ENCODE results near the gene ADGRV1.
"Not testable (repeated sequence)": the region's sequence is repeated elsewhere in the genome, so short reads cannot be mapped to it uniquely, and the experiment has no call there.

The ADGRV1 gene

DNA sequence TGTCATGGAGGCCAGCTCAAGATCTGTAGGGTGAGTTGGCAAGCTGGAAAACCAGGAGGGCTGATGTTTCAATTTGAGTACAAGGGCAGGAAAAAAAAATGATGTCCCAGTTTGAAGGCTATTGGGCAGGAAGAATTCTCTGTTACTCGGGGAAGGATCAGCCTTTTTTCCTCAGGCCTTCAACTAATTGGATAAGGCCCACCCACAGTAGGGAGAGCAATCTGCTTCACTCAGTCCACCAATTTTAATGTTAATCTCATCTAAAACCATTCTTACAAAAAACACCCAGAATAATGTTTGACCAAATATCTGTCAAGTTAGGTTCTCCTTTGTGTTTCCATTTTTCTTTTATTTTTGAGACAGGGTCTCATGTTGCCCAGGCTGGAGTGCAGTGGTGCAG is 442.1 kb downstream of the ADGRV1 start:
- no peaks in the 10 kb centered on the region for H3K9me3 ChIP-seq (ENCODE audit: control insufficient read depth, low read length)
- no peak overlapping the region for H3K4me3 ChIP-seq (ENCODE audit: insufficient read depth, low read depth, low read length, poor library complexity, severe bottlenecking)
- no peaks in the 10 kb centered on the region for H3K27me3 ChIP-seq (replicated peaks; ENCODE audit: control insufficient read depth, insufficient read depth, low read length, poor library complexity, severe bottlenecking)
- DNase-seq, result no peak
- H3K36me3 ChIP-seq (ENCODE audit: control insufficient read depth, insufficient read depth, low read length), result no peaks in the 10 kb centered on the region
- H3K27ac ChIP-seq (ENCODE audit: insufficient read depth, low read length, poor library complexity, severe bottlenecking), result no peak overlapping the region
- H3K4me1 ChIP-seq (ENCODE audit: control insufficient read depth, insufficient read depth, low read length, poor library complexity, severe bottlenecking), result no peaks in the 10 kb centered on the region

DNA sequence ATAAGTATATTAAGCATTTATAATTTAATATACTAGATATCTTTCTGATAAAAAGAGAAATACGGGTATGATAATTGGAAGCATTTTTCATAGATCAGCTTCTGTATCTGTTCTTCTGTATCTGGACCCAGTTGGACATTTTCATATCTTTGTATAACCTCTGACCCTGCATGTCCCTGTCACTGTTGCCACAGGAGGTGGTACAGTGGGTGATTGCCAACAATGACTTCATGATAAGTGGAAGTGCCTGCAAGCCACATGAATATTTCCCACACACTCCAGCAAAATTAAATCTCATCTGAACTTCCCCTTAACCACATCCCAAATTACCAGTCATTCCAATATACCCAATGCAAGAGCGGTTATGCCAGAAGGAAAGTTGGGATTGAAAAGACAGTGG is 448.1 kb downstream of the ADGRV1 start:
- no peaks in the 10 kb centered on the region for H3K27me3 ChIP-seq (replicated peaks; ENCODE audit: control insufficient read depth, insufficient read depth, low read length, poor library complexity, severe bottlenecking)
- H3K4me1 ChIP-seq (ENCODE audit: control insufficient read depth, insufficient read depth, low read length, poor library complexity, severe bottlenecking), result no peaks in the 10 kb centered on the region
- H3K9me3 ChIP-seq (ENCODE audit: control insufficient read depth, low read length), result no peaks in the 10 kb centered on the region
- no peaks in the 10 kb centered on the region for H3K36me3 ChIP-seq (ENCODE audit: control insufficient read depth, insufficient read depth, low read length)
- DNase-seq, result no peak
- H3K27ac ChIP-seq (ENCODE audit: insufficient read depth, low read length, poor library complexity, severe bottlenecking), result no peak overlapping the region
- H3K4me3 ChIP-seq (ENCODE audit: insufficient read depth, low read depth, low read length, poor library complexity, severe bottlenecking), result no peak overlapping the region

DNA sequence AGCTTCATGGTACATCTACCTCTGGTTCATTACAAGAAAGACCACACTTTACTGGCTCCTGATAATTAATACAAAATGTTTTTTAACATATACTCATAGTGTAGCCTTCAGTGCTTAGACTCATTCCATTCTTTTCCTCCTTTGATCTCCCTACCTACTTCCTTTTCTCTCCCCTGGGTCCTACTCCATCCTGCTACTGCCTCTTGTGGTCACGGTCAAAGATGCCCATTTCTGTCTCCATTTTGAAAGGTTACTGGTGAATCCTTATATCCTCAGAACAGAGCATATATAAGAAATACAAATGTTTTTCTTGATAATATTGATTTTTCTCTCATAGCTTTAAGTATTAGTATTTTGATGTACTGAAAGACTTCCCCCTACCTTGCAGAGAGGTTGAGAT is 448.7 kb downstream of the ADGRV1 start:
- no peaks in the 10 kb centered on the region for H3K36me3 ChIP-seq (ENCODE audit: control insufficient read depth, insufficient read depth, low read length)
- no peaks in the 10 kb centered on the region for H3K9me3 ChIP-seq (ENCODE audit: control insufficient read depth, low read length)
- H3K4me1 ChIP-seq (ENCODE audit: control insufficient read depth, insufficient read depth, low read length, poor library complexity, severe bottlenecking), result no peaks in the 10 kb centered on the region
- H3K27me3 ChIP-seq (replicated peaks; ENCODE audit: control insufficient read depth, insufficient read depth, low read length, poor library complexity, severe bottlenecking), result no peaks in the 10 kb centered on the region
- H3K27ac ChIP-seq (ENCODE audit: insufficient read depth, low read length, poor library complexity, severe bottlenecking), result no peak overlapping the region
- no peak for DNase-seq
- H3K4me3 ChIP-seq (ENCODE audit: insufficient read depth, low read depth, low read length, poor library complexity, severe bottlenecking), result no peak overlapping the region

DNA sequence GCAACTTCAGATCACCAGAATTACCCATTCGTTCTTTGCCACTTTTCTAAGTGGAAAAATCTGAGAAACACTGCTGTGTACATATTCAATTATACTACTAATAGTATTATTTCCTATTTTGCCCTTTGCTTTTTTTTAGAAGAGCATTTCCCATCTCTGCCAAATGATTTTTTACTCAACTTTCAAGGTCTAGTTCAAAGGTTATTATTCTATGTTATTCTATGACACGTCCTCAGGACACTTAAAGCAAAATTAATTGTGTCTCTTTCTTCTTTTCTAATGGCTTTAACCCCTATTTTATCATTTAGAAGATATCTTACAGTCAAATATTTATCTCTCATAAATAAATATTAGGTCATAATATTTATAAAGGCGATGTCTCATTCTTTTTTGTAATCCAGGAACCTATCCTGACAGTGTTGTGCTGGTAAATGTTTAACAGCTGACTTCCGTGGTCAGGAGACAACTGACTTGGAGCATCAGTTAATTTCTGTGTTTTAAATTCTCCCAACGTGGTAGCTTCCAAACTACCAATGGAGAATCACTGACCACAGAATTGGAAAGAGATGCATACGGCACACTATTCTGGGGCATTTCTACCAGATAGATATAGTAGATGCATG is 449.3 kb downstream of the ADGRV1 start:
- Histone ChIP-seq H3K27ac (ENCODE audit: insufficient read depth, low read length, poor library complexity, severe bottlenecking) (no peak overlapping the region), H3K4me1 (ENCODE audit: control insufficient read depth, insufficient read depth, low read length, poor library complexity, severe bottlenecking) (no peaks in the 10 kb centered on the region), H3K36me3 (ENCODE audit: control insufficient read depth, insufficient read depth, low read length) (no peaks in the 10 kb centered on the region), H3K9me3 (ENCODE audit: control insufficient read depth, low read length) (no peaks in the 10 kb centered on the region), H3K4me3 (ENCODE audit: insufficient read depth, low read depth, low read length, poor library complexity, severe bottlenecking) (no peak overlapping the region), H3K27me3 (replicated peaks; ENCODE audit: control insufficient read depth, insufficient read depth, low read length, poor library complexity, severe bottlenecking) (no peaks in the 10 kb centered on the region)
- DNase-seq, result no peak

DNA sequence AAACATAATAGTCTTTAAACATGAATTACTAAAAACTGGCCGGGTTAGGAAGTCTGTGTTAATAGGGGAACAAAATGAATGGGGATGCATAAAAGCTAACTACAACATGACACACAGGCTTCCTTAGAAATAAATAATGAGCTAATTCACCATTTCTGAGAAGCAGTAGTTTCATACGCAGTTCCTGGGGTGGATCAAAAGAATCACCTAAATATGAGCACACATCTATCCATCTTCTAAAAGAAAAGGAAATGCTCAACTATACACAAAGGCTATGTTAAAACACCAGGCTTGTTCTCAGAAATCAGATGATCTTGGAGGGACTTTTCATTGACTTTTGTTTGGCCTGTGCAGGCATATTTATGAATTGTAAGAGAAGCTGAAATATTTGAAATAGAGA is 451.5 kb downstream of the ADGRV1 start:
- Histone ChIP-seq H3K27ac (ENCODE audit: insufficient read depth, low read length, poor library complexity, severe bottlenecking) (no peak overlapping the region), H3K4me3 (ENCODE audit: insufficient read depth, low read depth, low read length, poor library complexity, severe bottlenecking) (no peak overlapping the region), H3K9me3 (ENCODE audit: control insufficient read depth, low read length) (no peaks in the 10 kb centered on the region), H3K4me1 (ENCODE audit: control insufficient read depth, insufficient read depth, low read length, poor library complexity, severe bottlenecking) (no peaks in the 10 kb centered on the region), H3K27me3 (replicated peaks; ENCODE audit: control insufficient read depth, insufficient read depth, low read length, poor library complexity, severe bottlenecking) (no peaks in the 10 kb centered on the region), H3K36me3 (ENCODE audit: control insufficient read depth, insufficient read depth, low read length) (no peaks in the 10 kb centered on the region)
- no peak for DNase-seq

DNA sequence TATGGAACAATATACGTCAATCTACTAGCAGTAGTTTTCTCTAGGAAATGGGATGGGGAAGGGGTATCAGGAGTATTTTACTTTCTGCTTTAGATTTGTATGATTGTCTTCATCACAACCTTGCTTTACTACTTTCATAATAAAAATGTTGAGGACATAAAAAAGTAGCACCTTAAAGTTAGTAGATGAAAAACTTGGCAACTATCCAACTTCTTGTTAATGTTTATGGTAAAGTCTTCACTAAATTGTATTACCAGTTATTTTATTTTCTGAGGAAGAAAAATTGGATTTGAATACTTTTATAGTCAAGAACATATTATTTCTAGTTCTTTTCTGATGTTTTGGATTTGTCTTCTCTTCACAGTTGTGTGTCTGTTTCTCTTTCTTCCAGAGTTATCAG is 452.4 kb downstream of the ADGRV1 start:
- Histone ChIP-seq H3K27me3 (replicated peaks; ENCODE audit: control insufficient read depth, insufficient read depth, low read length, poor library complexity, severe bottlenecking) (no peaks in the 10 kb centered on the region), H3K9me3 (ENCODE audit: control insufficient read depth, low read length) (no peaks in the 10 kb centered on the region), H3K4me3 (ENCODE audit: insufficient read depth, low read depth, low read length, poor library complexity, severe bottlenecking) (no peak overlapping the region), H3K4me1 (ENCODE audit: control insufficient read depth, insufficient read depth, low read length, poor library complexity, severe bottlenecking) (no peaks in the 10 kb centered on the region), H3K27ac (ENCODE audit: insufficient read depth, low read length, poor library complexity, severe bottlenecking) (no peak overlapping the region), H3K36me3 (ENCODE audit: control insufficient read depth, insufficient read depth, low read length) (no peaks in the 10 kb centered on the region)
- no peak for DNase-seq

DNA sequence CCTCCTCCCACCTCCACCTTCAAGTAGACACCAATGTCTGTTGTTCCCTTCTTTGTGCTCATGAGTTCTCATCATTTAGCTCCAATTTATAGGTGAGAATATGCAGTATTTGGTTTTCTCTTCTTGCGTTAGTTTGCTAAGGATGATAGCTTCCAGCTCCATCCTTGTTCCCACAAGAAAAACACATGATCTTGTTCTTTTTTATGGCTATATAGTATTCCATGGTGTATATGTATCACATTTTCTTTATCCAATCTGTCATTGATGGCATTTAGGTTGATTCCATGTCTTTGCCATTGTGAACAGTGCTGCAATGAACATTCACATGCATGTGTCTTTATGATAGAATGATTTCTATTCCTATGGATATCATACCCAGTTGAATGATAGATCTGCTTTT is 454.3 kb downstream of the ADGRV1 start:
- not testable (repeated sequence) for H3K4me1 ChIP-seq (ENCODE audit: control insufficient read depth, insufficient read depth, low read length, poor library complexity, severe bottlenecking); H3K9me3 ChIP-seq (ENCODE audit: control insufficient read depth, low read length); H3K4me3 ChIP-seq (ENCODE audit: insufficient read depth, low read depth, low read length, poor library complexity, severe bottlenecking); H3K27me3 ChIP-seq (replicated peaks; ENCODE audit: control insufficient read depth, insufficient read depth, low read length, poor library complexity, severe bottlenecking); H3K27ac ChIP-seq (ENCODE audit: insufficient read depth, low read length, poor library complexity, severe bottlenecking); DNase-seq; H3K36me3 ChIP-seq (ENCODE audit: control insufficient read depth, insufficient read depth, low read length)

DNA sequence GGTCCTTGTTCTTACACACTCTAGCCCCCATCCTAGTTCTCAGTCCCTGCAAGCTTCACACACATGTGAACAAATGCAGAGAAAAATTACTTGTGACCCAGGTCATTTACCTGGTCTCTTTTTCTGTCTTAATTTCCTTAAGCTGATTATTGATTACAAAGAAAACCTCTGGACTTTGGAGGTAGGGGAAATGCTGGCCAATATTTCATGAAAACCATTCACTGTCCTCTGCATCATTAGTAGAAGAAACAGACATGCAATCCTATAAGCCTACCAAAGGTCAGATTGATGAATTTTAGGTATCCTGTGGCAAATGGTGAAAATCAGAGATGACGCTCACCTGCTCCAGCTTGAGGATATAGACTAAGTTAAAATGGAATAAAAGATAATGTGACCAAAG is 457.7 kb downstream of the ADGRV1 start:
- Histone ChIP-seq H3K4me3 (ENCODE audit: insufficient read depth, low read depth, low read length, poor library complexity, severe bottlenecking) (no peak overlapping the region), H3K27ac (ENCODE audit: insufficient read depth, low read length, poor library complexity, severe bottlenecking) (no peak overlapping the region), H3K27me3 (replicated peaks; ENCODE audit: control insufficient read depth, insufficient read depth, low read length, poor library complexity, severe bottlenecking) (no peaks in the 10 kb centered on the region), H3K36me3 (ENCODE audit: control insufficient read depth, insufficient read depth, low read length) (no peaks in the 10 kb centered on the region), H3K4me1 (ENCODE audit: control insufficient read depth, insufficient read depth, low read length, poor library complexity, severe bottlenecking) (no peaks in the 10 kb centered on the region), H3K9me3 (ENCODE audit: control insufficient read depth, low read length) (no peaks in the 10 kb centered on the region)
- no peak for DNase-seq

DNA sequence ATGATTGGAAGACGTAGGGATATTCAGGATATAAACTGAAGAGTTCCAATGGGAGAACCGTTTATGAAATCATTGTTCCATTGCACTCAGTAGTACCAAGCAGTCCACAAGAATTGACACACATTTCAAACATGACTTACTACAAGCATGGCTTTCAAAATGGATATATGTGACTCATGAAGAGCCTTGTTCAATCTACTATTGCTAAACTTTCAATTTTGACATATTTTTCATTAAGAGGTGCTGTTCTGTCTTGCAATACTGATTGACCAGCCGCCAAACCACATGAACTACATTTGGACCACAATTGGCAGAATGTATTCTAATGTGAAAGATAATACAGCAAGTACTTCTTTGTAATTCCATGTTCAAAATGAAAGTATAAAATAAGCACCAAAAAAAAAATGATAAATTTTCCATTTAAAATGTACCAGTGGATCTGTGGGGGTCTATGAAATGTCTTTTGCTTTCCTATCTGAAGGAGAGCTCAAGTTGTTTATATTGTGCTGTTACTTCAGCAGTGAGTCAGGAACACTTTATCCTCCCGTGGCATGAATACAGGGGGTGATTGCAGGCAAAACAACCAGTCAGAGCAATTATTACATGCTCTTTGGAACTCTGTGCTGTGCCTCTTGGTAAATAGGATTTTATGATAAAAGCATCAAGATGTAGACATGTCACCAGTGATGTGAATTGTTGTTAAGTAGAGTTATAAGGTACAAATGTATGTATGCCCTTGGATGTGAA is 458.5 kb downstream of the ADGRV1 start:
- Histone ChIP-seq H3K9me3 (ENCODE audit: control insufficient read depth, low read length) (no peaks in the 10 kb centered on the region), H3K27me3 (replicated peaks; ENCODE audit: control insufficient read depth, insufficient read depth, low read length, poor library complexity, severe bottlenecking) (no peaks in the 10 kb centered on the region), H3K4me1 (ENCODE audit: control insufficient read depth, insufficient read depth, low read length, poor library complexity, severe bottlenecking) (no peaks in the 10 kb centered on the region), H3K4me3 (ENCODE audit: insufficient read depth, low read depth, low read length, poor library complexity, severe bottlenecking) (no peak overlapping the region), H3K27ac (ENCODE audit: insufficient read depth, low read length, poor library complexity, severe bottlenecking) (no peak overlapping the region), H3K36me3 (ENCODE audit: control insufficient read depth, insufficient read depth, low read length) (no peaks in the 10 kb centered on the region)
- DNase-seq, result no peak

DNA sequence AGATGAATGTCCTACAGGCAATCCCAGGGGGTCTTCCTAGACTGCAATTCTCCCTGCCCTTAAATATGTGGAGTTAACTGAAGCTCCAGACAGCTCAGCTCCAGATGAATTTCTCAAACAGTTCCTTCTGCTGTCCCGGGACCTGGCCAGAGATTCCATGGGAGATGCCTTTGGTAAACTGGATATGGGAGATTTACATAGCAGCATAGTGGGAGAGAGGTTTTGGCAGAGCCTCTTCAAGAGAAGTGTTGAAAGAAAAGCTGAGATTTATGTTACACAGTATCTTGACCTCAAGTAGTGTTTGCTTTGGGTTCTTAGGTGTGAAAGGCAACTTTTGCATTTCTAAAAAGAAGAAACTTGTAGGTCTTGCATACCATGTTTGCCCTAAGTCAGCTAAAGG is 459.6 kb downstream of the ADGRV1 start:
- no peak for DNase-seq
- no peaks in the 10 kb centered on the region for H3K27me3 ChIP-seq (replicated peaks; ENCODE audit: control insufficient read depth, insufficient read depth, low read length, poor library complexity, severe bottlenecking)
- no peaks in the 10 kb centered on the region for H3K36me3 ChIP-seq (ENCODE audit: control insufficient read depth, insufficient read depth, low read length)
- H3K4me3 ChIP-seq (ENCODE audit: insufficient read depth, low read depth, low read length, poor library complexity, severe bottlenecking), result no peak overlapping the region
- no peak overlapping the region for H3K27ac ChIP-seq (ENCODE audit: insufficient read depth, low read length, poor library complexity, severe bottlenecking)
- H3K4me1 ChIP-seq (ENCODE audit: control insufficient read depth, insufficient read depth, low read length, poor library complexity, severe bottlenecking), result no peaks in the 10 kb centered on the region
- no peaks in the 10 kb centered on the region for H3K9me3 ChIP-seq (ENCODE audit: control insufficient read depth, low read length)
